T follicular helper cell (primary cell): Measurements from ENCODE around the gene SIM1.

ENCODE experiments used
- DNase-seq: peaks from one replicate; pipeline ENCODE4 v3.0.0-alpha.2; 2020; ENCODE audit warnings: low read depth
- total RNA-seq, 2 experiments: gene quantifications; one replicate each; lab custom pipeline; 2026; lab: John Stamatoyannopoulos, UW

SIM1 gene
- total RNA-seq = 0 to 0.09 reads per million in 2 experiments

GRCh38 chr6:100464903-100465700 is at the start of gene SIM1:
TSS of gene SIM1 (minus strand) at chr6:100464921. CDS start at chr6:100463468, 1,453 bp downstream.
- no peak for DNase-seq

GRCh38 chr6:100512203-100512862 is 47.6 kb upstream of the SIM1 start:
- no peak for DNase-seq

- DNase-seq = no peak
Observed at GRCh38 chr6:100509101-100509500, 44.4 kb upstream of the SIM1 start.

GRCh38 chr6:100506651-100507050 is 41.9 kb upstream of the SIM1 start:
- DNase-seq = no peak

- no peak for DNase-seq
Observed at GRCh38 chr6:100504786-100505737, 40.3 kb upstream of the SIM1 start.

- DNase-seq = no peak
Observed at GRCh38 chr6:100503043-100503705, 38.5 kb upstream of the SIM1 start.

- no peak for DNase-seq
Observed at GRCh38 chr6:100493206-100493888, 28.6 kb upstream of the SIM1 start.

GRCh38 chr6:100491952-100492670 is 27.4 kb upstream of the SIM1 start:
- no peak for DNase-seq

- DNase-seq = no peak
Observed at GRCh38 chr6:100490065-100490464, 25.3 kb upstream of the SIM1 start.

- no peak for DNase-seq
Observed at GRCh38 chr6:100488244-100488643, 23.5 kb upstream of the SIM1 start.

GRCh38 chr6:100487638-100488037 is 22.9 kb upstream of the SIM1 start:
- no peak for DNase-seq

- DNase-seq = no peak
Observed at GRCh38 chr6:100485268-100485667, 20.5 kb upstream of the SIM1 start.

GRCh38 chr6:100484474-100484873 is 19.8 kb upstream of the SIM1 start:
- no peak for DNase-seq

- no peak for DNase-seq
Observed at GRCh38 chr6:100482698-100483097, 18.0 kb upstream of the SIM1 start.

- no peak for DNase-seq
Observed at GRCh38 chr6:100479179-100480035, 14.7 kb upstream of the SIM1 start.

GRCh38 chr6:100475554-100476320 is 11.0 kb upstream of the SIM1 start:
- no peak for DNase-seq

GRCh38 chr6:100473182-100473581 is 8.5 kb upstream of the SIM1 start:
- no peak for DNase-seq

GRCh38 chr6:100472674-100473073 is 8.0 kb upstream of the SIM1 start:
- no peak for DNase-seq
